ENCODE measurements around the gene PRPF38B.

- no peak for TF ChIP-seq CTCF (IDR thresholded peaks at IDR 0.05)
- no peak for TF ChIP-seq KDM5A (IDR thresholded peaks at IDR 0.05)
- TF ChIP-seq REST (IDR thresholded peaks at IDR 0.05): no peak
- TF ChIP-seq ZFP36 (IDR thresholded peaks at IDR 0.05; ENCODE audit: borderline replicate concordance, partially characterized antibody): no peak
- no peak for TF ChIP-seq ATOH8 (CRISPR knock-in tag; IDR thresholded peaks at IDR 0.05; ENCODE audit: low read depth)
- no peak for TF ChIP-seq JUNB (IDR thresholded peaks at IDR 0.05)
- no peak for TF ChIP-seq POLR2A (IDR thresholded peaks at IDR 0.05; ENCODE audit: low read length)
- TF ChIP-seq HDAC2 (IDR thresholded peaks at IDR 0.05): no peak
- TF ChIP-seq JUN (IDR thresholded peaks at IDR 0.05): no peak
- TF ChIP-seq CHD2 (IDR thresholded peaks at IDR 0.05; ENCODE audit: low read length, partially characterized antibody): no peak
- TF ChIP-seq RNF2 (IDR thresholded peaks at IDR 0.05; ENCODE audit: borderline replicate concordance, low read depth): no peak
- TF ChIP-seq RAD21 (conservative IDR thresholded peaks at IDR 0.05 in 1 of 2, IDR thresholded peaks at IDR 0.05 in 1 of 2): no peak
These were observed 23.3 kb upstream of the PRPF38B start for GRCh38 chr1:108668777-108669176.

Data from A549 (cell line).